GM21360 (cell line): ENCODE data around the gene KIF6.

Experiments
- ATAC-seq: cut with Tn5 transposase; IDR thresholded peaks from one replicate; pipeline ENCODE4 v1.9.1; 2021; ENCODE audit warnings: mild to moderate bottlenecking, moderate library complexity; ENCODE audit not compliant: unreplicated experiment

Gene KIF6

DNA sequence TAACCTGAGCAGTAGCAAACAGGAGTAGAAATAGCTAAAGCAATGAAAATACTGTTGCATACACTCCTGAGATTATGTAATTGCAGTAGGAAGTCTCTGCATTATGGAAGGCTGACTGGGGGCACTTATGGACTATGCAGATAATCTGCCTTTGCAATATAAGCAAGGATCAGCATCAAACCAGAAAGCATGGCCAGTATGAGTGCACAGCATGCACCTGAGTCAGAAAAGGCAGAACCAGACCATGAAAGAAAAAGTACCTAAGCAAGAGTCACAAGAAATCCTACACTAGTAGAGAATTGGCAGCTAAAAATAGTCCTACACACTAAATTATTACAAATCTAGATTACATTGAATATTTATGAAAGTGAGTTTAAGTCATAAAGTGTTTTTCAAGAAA is 164.3 kb downstream of the KIF6 start:
- ATAC-seq = no peak

DNA sequence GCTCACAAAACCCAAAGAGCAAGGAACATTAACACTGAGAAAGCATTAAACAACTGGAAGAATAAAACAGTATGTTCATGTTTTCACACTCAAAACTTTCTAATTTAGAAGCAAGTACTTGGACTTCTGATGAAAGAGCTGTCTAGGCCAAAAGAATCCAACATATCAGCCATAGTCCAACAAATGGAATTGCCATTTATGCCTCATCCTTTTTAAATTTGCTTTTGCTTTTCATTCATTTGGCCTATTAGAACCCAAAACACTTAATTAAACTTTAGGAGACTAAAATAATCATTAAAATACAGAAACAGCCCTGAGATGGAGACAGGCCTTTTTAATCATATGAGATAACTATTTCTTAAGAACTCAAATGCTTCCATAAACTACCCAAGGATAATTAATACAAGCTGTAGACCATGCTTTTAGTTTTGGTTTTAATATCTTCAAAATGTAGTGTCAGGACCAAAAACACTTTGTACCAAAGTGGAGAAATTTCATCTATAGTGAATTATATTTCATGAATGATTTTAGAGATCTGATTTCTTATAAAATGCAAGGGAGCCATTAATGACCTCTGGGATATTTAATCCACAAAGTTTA is 166.5 kb downstream of the KIF6 start:
- ATAC-seq = no peak

- no peak for ATAC-seq
Observed at GRCh38 chr6:39558079-39558478, 167.1 kb downstream of the KIF6 start.

GRCh38 chr6:39555136-39555535 is 170.1 kb downstream of the KIF6 start:
- no peak for ATAC-seq

GRCh38 chr6:39553860-39554802 is 171.1 kb downstream of the KIF6 start:
- ATAC-seq = no peak

DNA sequence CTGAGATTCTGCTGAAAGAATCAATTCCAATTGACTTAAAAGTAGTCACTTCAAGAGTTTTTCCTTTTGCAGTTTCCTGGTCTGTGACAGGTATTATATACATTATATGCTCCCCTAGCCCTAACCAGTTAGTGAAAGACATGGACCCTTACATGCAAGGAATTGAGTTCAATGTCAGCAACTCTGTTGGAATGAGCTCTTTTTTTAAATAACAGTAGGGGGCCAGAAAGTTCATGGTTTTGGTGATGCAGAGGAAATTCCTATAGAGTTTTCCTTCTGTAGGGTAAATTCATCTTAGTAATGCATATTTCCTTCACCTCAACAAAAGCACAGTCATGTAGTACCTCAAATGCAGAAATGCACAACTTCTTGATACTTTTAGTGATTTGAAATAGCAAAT is 172.2 kb downstream of the KIF6 start:
- ATAC-seq = no peak

GRCh38 chr6:39550191-39550590 is 175.0 kb downstream of the KIF6 start:
- ATAC-seq = no peak

GRCh38 chr6:39546731-39547130 is 178.5 kb downstream of the KIF6 start:
- ATAC-seq = no peak

- ATAC-seq = no peak
Observed at GRCh38 chr6:39543950-39544349, 181.3 kb downstream of the KIF6 start.

GRCh38 chr6:39543095-39543494 is 182.1 kb downstream of the KIF6 start:
- no peak for ATAC-seq

- no peak for ATAC-seq
Observed at GRCh38 chr6:39540454-39540853, 184.8 kb downstream of the KIF6 start.

- peak; percentile 99 for ATAC-seq
Observed at GRCh38 chr6:39530201-39530759, 194.9 kb downstream of the KIF6 start.

DNA sequence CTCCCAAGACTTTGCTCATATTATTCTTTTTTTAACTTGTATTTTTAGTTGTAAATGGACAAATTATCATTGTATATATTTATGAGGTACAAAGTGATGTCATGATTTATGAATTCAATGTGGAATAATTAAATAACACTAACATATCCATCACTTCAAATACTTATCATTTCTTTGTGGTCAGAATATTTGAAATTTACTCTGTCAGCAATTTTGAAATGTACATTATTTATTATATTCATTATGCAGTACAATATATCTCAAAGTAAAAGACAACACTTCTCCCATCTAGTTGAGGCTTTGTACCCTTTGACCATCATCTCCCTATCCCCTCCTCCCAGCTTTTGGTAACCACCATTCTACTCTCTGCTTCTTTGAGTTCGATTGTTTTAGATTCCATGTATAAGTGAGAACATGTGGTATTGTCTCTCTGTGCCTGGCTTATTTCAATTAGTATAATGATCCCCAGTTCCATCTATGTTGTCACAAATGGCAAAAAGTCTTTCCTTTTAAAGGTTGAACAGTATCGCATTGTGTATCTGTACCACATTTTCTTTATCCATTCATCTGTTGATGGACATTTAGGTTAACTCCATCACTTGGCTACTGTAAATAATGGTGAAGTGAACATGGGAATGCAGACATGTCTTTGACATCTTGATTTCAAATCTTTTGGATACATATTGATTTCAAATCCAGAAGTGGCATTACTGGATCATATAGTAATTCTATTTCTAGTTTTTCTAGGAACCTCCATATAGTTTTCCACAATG is 197.2 kb downstream of the KIF6 start:
- no peak for ATAC-seq

DNA sequence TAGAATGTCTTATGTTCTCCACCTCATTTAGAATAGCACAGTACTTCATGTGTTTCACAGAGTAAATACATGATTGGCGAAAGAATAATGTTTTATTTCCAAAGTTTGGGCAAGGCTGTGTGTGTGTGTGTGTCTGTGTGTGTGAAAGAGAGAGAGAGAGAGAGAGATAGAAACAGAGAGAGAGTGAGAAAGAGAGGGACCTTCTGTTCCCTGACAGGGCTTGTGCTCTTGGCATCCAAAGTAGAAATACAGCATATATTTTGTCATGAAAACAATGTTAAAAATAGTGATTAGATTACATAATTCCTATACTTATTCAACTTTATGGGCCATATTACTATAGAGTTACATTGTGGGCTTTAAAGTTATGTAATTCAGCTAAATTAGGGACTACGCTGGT is 201.2 kb downstream of the KIF6 start:
- ATAC-seq = no peak

DNA sequence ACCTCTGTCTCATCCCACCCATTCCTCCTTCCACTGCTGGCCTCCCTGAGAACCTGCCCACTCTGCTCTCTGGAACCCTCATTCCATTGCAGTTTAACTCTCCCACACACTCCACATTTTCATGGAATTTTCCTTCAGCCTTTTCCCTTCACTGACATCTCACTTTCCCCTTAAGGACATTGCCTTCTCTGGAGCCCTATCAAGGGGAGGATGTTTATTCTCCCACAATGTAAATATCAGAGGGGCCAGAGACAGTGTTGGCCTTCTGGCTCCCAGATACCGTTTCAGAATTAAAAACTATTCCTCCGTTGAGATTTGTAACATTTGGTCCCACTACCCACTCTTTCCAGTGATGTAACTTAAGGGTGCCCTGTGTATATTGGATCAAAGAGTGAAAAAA is 203.2 kb downstream of the KIF6 start:
- no peak for ATAC-seq

- ATAC-seq = no peak
Observed at GRCh38 chr6:39520916-39521315, 204.3 kb downstream of the KIF6 start.

DNA sequence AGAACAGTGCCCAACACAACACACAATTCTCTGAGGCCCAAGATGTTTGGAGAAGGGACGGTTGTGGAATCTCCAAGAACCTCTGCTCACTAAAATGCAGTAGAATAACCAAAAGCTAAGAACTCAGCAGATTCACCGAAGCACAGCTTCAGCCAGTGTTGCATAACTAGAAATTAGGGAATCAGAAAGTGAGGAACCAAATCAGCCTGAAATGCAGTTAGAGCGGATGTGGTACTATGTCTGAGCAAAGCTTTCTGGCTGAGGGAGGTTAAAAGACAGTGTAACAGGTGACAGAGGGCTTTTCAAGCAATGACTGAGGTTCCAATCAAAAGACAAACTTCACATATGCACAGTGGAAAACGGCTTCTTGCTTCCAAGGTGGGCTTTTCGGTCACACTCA is 204.8 kb downstream of the KIF6 start:
- ATAC-seq = no peak

DNA sequence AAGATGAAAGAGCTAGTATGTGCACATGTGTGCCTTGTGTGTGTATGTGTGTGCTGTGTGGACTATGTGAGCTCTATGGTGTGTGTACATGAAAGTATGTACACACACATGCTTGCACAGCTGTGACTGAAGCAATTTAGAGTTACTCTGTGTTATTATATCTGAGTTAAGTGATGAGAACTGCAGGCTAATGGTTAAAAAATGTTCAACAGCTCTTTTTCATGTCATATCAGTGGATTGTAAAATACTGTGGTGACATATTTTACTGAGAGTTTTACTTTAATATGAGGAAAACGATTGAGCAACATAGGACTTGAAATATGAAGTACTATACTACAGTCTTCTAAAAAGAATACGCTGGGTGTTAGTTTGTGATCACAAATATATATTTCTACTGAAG is 207.0 kb downstream of the KIF6 start:
- no peak for ATAC-seq

DNA sequence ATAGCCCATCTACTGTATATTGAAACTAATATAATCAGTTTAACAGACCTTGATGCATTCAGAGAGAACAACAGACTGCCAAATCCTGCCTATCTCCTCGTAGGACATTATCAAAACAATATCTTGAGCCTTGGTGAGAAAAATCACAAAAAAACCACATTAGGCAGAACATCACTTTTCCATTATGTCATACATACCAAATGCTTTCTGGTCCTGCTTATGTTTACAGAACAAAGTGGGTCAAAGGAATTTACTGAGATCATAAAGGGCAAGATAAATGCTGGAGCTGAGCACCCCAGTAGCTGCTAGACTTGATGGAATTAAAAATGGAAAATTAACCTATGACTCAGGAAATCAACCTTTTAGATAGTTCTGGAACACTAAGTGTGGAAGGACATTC is 207.5 kb downstream of the KIF6 start:
- ATAC-seq = no peak

DNA sequence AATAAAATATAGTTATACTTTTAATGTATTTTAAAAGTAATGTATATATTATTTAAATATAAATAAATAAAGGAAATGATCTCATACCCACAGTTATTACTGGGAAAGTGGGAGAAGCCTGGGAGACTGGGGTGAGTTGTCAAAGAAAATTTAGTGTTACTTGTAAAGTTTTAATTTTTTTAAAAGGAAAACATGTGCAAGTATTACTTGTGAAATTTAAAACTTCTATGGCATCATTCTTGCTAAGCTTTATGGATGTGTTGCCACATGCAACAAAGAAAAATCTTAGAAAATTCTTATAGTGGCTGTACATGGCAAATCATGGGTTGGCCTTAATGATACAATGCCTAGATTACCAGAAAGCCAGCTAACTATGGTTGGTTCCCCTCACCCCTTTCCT is 208.7 kb downstream of the KIF6 start:
- ATAC-seq = no peak

DNA sequence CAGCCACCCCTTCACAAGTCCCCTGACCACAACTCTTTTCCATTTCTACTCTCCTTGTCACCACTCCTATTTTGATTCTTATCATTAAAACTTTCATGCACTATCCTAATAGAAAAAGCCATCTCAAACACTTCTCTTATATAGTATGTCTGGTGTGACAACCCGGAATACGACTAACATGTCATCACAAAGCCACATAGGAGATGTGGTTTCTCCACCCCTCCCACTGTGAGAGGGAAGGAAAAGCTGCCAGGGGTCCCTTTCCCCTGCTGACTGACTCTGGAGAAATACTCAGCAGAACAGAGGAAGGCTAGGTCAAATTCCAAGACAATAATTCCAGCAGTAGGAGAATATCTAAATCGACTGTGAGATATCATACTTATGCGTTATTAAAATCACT is 209.7 kb downstream of the KIF6 start:
- no peak for ATAC-seq
